ENCODE data around the gene TLN1. TPM values are rescaled to one million over a fixed set of nuclear protein-coding genes. Genes with fewer than 3 reads are reported as not detected.

The TLN1 gene
- total and polyA plus RNA-seq, 2 of the 4 experiments (the other 2 are of a cell fraction), result 228 to 346 TPM

DNA sequence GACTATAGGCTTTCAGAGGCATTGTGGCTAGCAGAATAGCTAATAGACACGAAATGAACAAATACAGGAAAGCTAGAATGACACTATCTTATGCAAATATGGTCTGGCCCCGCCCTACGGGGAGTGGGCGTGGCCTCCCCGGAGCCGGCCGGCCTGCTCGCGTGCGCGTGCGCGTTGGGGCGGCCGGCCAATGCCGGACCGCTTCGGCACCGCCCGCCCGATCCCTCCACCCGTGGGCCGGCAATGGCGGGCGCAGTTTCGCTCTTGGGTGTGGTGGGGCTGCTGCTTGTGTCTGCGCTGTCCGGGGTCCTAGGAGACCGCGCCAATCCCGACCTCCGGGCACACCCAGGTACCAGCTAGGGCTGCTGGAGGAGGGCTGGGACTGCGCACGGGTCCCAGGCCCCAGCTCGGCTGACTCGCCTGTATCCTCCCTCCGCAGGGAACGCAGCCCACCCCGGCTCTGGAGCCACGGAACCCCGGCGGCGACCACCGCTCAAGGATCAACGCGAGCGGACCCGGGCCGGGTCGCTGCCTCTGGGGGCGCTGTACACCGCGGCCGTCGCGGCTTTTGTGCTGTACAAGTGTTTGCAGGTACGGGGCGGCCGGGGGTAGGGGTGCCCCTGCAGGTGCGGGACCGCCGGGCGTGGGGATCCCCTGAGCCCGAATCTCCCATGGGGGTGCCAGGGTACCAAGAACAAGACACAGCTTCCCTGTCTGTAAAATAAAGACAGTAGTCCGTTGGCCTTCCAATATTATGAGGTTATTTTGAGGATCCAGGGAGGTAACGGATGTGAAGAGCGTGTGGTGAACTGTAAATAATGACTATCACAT is 73.6 kb downstream of the TLN1 start, which contains the start of gene CCDC107:
CCDC107 (plus strand) TSS at position 156 of the 831 bp plus-strand sequence; CDS start at position 244, 88 bp downstream.
- Histone ChIP-seq H3K4me3 (ENCODE audit: insufficient read depth, low read depth, low read length) (peak within 1 kb of the TSS; percentile 78), H4K8ac (ENCODE audit: low read depth in 2 of 2, low read length in 2 of 2) (peak within 1 kb of the TSS; percentile 14 to 93), H2AK9ac (replicated peaks; ENCODE audit: low read depth, low read length, poor library complexity) (peak within 1 kb of the TSS; percentile 92), H2BK120ac (ENCODE audit: low read depth, low read length) (peak within 1 kb of the TSS; percentile 90), H3K23ac (ENCODE audit: low read depth, low read length) (peak within 1 kb of the TSS; percentile 78), H3K9ac (ENCODE audit: low read depth, low read length) (peak within 1 kb of the TSS; percentile 85), H3K36me3 (ENCODE audit: control insufficient read depth, insufficient read depth, low read length) (peaks cover 11% of the 10 kb centered on the region), H2BK15ac (ENCODE audit: low read depth, low read length) (peak within 1 kb of the TSS; percentile 31; the same call in 2 of the 3 replicates), H3K79me1 (ENCODE audit: low read depth in 1 of 2, low read length in 2 of 2) (peaks cover 19 to 43% of the 10 kb centered on the region in 2 experiments; a peak in 3 of 4 replicates), H3K27ac (ENCODE audit: insufficient read depth, low read length) (peak within 1 kb of the TSS; percentile 88), H2BK20ac (ENCODE audit: low read depth, low read length) (peak within 1 kb of the TSS; percentile 87), H2AK5ac (ENCODE audit: low read depth, low read length) (peak within 1 kb of the TSS; percentile 57), H3K27me3 (ENCODE audit: control insufficient read depth, insufficient read depth, low read length) (no peaks in the 10 kb centered on the region), H4K91ac (ENCODE audit: insufficient read depth, low read depth, low read length) (peak within 1 kb of the TSS; percentile 89), H3K4me2 (ENCODE audit: low read depth, low read length) (peak within 1 kb of the TSS; percentile 70), H4K5ac (ENCODE audit: low read depth, low read length) (peak within 1 kb of the TSS; percentile 87), H2AFZ (replicated peaks; ENCODE audit: low read length, poor library complexity) (peak within 1 kb of the TSS; percentile 93), H4K20me1 (ENCODE audit: insufficient read depth, low read length) (peaks cover 3% of the 10 kb centered on the region; the same call in 1 of the 2 replicates), H3K4me1 (ENCODE audit: control insufficient read depth, insufficient read depth, low read length) (peaks cover 7% of the 10 kb centered on the region), H3K9me3 (ENCODE audit: control insufficient read depth, insufficient read depth, low read length) (no peaks in the 10 kb centered on the region), H3K9me1 (ENCODE audit: insufficient read depth, low read length) (peaks cover 2% of the 10 kb centered on the region; the same call in 1 of the 2 replicates), H3K4ac (ENCODE audit: low read depth, low read length) (peak within 1 kb of the TSS; percentile 92), H3K18ac (ENCODE audit: low read depth, low read length) (peak within 1 kb of the TSS; percentile 84), H3K14ac (replicated peaks; ENCODE audit: low read depth, low read length) (peak within 1 kb of the TSS; percentile 94), H2BK5ac (ENCODE audit: low read depth, low read length, poor library complexity, severe bottlenecking) (peak within 1 kb of the TSS; percentile 93), H3K56ac (ENCODE audit: extremely low read depth, insufficient read depth, low read length) (peak within 1 kb of the TSS; percentile 82)
- in situ Hi-C loops (cut with MboI; ENCODE audit: low sequenced_read_pairs) (loop anchor here (10.0 kb wide), 1 partner anchor 154 kb away; no protein-coding TSS in a partner anchor), dilution Hi-C loops (cut with HindIII; ENCODE audit: low sequenced_read_pairs, unreplicated experiment) (no loop called here), intact Hi-C loops (cut with micrococcal nuclease) (loop anchor here (1.0 to 10.0 kb wide), 5 partner anchors 34 to 174 kb away; partner anchors contain the start of genes HINT2 and SPAG8)
- ChIA-PET CTCF (interaction anchor here (0.5 to 3.1 kb wide), 12 partner anchors 10 to 327 kb away, joined by 3 to 19 read pairs (median 3); partner anchors contain the start of genes CA9, CREB3 and TLN1), POLR2A (ENCODE audit: unreplicated experiment) (interaction anchor here (0.5 to 1.3 kb wide), 4 partner anchors 26 to 70 kb away, joined by 3 to 7 read pairs (median 6); no protein-coding TSS in a partner anchor)
- 0% methylated on average over 29 of the region's 67 CpGs; no CpG with 5 or more reads in 1 of the 2 experiments for WGBS, 2 experiments (ENCODE audit: extremely low coverage in 2 of 2, insufficient read length in 1 of 2)
- BruUV-seq (replicated peaks), result no TSS peak
- no peak for TF ChIP-seq NFE2L2 (IDR thresholded peaks at IDR 0.05; ENCODE audit: low read depth, low read length)
- TF ChIP-seq RAD21 (IDR thresholded peaks at IDR 0.05; ENCODE audit: low read length), result peak; percentile 46; the same call in 1 of the 2 replicates
- peak; percentile 89 for TF ChIP-seq POLR2A (IDR thresholded peaks at IDR 0.05; ENCODE audit: low read depth, low read length)
- peak; percentile 47; the same call in 1 of the 2 replicates for TF ChIP-seq MAZ (IDR thresholded peaks at IDR 0.05; ENCODE audit: borderline replicate concordance, low read depth, low read length)
- TF ChIP-seq, protein P1, sequence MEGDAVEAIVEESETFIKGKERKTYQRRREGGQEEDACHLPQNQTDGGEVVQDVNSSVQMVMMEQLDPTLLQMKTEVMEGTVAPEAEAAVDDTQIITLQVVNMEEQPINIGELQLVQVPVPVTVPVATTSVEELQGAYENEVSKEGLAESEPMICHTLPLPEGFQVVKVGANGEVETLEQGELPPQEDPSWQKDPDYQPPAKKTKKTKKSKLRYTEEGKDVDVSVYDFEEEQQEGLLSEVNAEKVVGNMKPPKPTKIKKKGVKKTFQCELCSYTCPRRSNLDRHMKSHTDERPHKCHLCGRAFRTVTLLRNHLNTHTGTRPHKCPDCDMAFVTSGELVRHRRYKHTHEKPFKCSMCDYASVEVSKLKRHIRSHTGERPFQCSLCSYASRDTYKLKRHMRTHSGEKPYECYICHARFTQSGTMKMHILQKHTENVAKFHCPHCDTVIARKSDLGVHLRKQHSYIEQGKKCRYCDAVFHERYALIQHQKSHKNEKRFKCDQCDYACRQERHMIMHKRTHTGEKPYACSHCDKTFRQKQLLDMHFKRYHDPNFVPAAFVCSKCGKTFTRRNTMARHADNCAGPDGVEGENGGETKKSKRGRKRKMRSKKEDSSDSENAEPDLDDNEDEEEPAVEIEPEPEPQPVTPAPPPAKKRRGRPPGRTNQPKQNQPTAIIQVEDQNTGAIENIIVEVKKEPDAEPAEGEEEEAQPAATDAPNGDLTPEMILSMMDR (conservative IDR thresholded peaks at IDR 0.05; ENCODE audit: low read depth, low read length), result peak; percentile 55
- TF ChIP-seq MXI1 (IDR thresholded peaks at IDR 0.05; ENCODE audit: borderline replicate concordance, low read depth, low read length), result peak; percentile 40; the same call in 1 of the 2 replicates
- DNase-seq, result peak; percentile 81
- peak; percentile 85 for ATAC-seq (ENCODE audit: low read depth)
